Bronchial epithelial cell (primary cell): ENCODE data around the gene GGACT. TPM values are rescaled to one million over a fixed set of nuclear protein-coding genes. Genes with fewer than 3 reads are reported as not detected.

ENCODE experiments used
- DNase-seq: peaks from one replicate; pipeline ENCODE4 v3.0.0-alpha.2; 2010; ENCODE audit warnings: low read depth
- FAIRE-seq: peaks from 2 replicates; lab custom pipeline; 2011; peaks lifted over from hg19 to GRCh38; lab: Jason Lieb, UNC
- H3K27me3 ChIP-seq: 2 replicates; pipeline ENCODE4 v1.5.1; 2011; ENCODE audit warnings: low read length; ENCODE audit not compliant: control insufficient read depth, insufficient read depth
- H3K36me3 ChIP-seq: 2 replicates; pipeline ENCODE4 v1.5.1; 2011; ENCODE audit warnings: low read length; ENCODE audit not compliant: control insufficient read depth, insufficient read depth
- H3K4me3 ChIP-seq: 2 replicates; pipeline ENCODE4 v1.5.1; 2011; ENCODE audit warnings: mild to moderate bottlenecking, low read depth, low read length, control low read depth
- total RNA-seq: library from RNA; depleted of rRNA; stranded (reverse); fragments of >200 nt; gene quantifications from 2 replicates; pipeline ENCODE4 v1.2.1, GENCODE V29; 2014
- TF ChIP-seq, protein P1 (sequence below): IDR thresholded peaks from 2 replicates; pipeline ENCODE4 v1.5.1; 2011; ENCODE audit warnings: mild to moderate bottlenecking, moderate library complexity, low read length, control low read depth, inconsistent platforms; ENCODE audit not compliant: insufficient read depth, severe bottlenecking

The GGACT gene
- total RNA-seq, 1 donor from 2014 or later = 5.5 TPM

GRCh38 chr13:100517728-100518127 is 70.9 kb downstream of the GGACT start:
- Histone ChIP-seq H3K36me3 (peaks cover 3% of the 10 kb centered on the region), H3K27me3 (no peaks in the 10 kb centered on the region), H3K4me3 (no peak overlapping the region)
- no peak for DNase-seq
- TF ChIP-seq, protein P1, sequence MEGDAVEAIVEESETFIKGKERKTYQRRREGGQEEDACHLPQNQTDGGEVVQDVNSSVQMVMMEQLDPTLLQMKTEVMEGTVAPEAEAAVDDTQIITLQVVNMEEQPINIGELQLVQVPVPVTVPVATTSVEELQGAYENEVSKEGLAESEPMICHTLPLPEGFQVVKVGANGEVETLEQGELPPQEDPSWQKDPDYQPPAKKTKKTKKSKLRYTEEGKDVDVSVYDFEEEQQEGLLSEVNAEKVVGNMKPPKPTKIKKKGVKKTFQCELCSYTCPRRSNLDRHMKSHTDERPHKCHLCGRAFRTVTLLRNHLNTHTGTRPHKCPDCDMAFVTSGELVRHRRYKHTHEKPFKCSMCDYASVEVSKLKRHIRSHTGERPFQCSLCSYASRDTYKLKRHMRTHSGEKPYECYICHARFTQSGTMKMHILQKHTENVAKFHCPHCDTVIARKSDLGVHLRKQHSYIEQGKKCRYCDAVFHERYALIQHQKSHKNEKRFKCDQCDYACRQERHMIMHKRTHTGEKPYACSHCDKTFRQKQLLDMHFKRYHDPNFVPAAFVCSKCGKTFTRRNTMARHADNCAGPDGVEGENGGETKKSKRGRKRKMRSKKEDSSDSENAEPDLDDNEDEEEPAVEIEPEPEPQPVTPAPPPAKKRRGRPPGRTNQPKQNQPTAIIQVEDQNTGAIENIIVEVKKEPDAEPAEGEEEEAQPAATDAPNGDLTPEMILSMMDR = no peak
- no peak for FAIRE-seq

DNA sequence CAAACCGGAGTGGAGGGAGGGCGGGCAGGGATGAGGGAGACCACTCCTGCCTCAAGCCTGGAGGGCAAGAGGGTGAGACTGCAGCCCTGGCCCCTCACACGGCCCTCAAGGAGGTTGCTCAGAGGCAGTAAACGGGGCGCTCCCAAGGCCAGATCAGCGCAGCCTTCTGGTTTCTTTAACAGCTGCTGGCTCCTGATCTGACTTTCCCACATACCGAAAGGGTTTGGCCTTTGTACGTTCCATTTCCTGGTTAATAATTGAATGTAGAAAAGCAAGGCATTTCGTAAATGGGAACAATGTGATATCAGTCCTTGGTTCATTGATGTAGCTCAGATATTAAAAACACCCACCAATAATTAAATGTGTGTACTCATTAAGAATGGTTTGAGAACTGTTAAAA is 71.5 kb downstream of the GGACT start:
- DNase-seq = no peak
- TF ChIP-seq, protein P1 = no peak
- FAIRE-seq = no peak

GRCh38 chr13:100515410-100515800 is 73.2 kb downstream of the GGACT start:
- DNase-seq (no peak), FAIRE-seq (no peak)
- peaks cover 3% of the 10 kb centered on the region for H3K36me3 ChIP-seq
- H3K4me3 ChIP-seq = no peak overlapping the region
- TF ChIP-seq, protein P1 = no peak
- no peaks in the 10 kb centered on the region for H3K27me3 ChIP-seq

More for the DNA sequence above, 71.5 kb downstream of the GGACT start:
- no peaks in the 10 kb centered on the region for H3K27me3 ChIP-seq
- H3K4me3 ChIP-seq = no peak overlapping the region
- peaks cover 3% of the 10 kb centered on the region for H3K36me3 ChIP-seq

GRCh38 chr13:100514788-100515409 is 73.7 kb downstream of the GGACT start:
- FAIRE-seq (no peak), DNase-seq (peak; percentile 58)
- TF ChIP-seq, protein P1 = peak; percentile 85
- Histone ChIP-seq H3K36me3 (peaks cover 3% of the 10 kb centered on the region), H3K4me3 (no peak overlapping the region), H3K27me3 (no peaks in the 10 kb centered on the region)

DNA sequence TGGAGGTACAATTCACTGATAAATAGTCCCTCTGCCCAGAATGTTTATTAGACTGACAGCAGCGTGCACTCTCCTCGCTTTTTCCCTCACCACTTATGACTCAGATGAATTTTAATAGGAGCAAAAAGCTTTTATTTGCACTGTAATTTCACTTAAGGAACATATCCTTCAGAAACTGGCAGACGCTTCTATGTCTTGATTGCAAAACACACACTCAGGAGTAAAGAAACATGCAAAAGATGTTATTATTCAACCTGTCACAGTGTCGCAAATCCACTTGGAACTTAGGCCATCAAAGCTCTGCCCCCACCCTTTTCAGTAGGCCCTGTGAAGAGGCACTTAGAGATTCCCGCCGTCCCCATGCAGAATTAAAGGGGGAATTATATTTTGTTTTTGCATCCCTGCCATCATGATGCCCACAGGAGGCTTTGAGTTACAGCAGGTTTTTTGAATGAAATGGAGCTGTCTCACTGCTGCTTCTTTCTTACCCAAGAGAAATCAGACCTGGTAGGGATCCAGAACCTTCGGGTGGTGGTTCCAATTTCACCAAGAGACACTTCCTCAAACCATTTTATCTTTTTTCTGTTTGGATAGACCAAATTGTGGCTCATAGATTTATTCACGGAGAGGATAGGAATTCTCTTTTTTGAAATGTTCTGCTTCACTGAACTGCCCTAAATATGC is 74.5 kb downstream of the GGACT start:
- H3K27me3 ChIP-seq = no peaks in the 10 kb centered on the region
- no peak for FAIRE-seq
- H3K4me3 ChIP-seq = no peak overlapping the region
- no peak for DNase-seq
- TF ChIP-seq, protein P1 = no peak
- peaks cover 3% of the 10 kb centered on the region for H3K36me3 ChIP-seq
